Motor neuron (in vitro differentiated cells): Measurements from ENCODE around the gene CFAP54. TPM values are rescaled to one million over a fixed set of nuclear protein-coding genes. Genes with fewer than 3 reads are reported as not detected.

ENCODE experiments used
- ATAC-seq, 8 experiments: fragments of 200-7000 bp; cut with Tn5 transposase; replicated peaks in 6 of 8; 2 replicates each; pipeline ENCODE4 v1.8.0; 2021; ENCODE audit warnings: mild to moderate bottlenecking in 8 of 8, moderate library complexity in 8 of 8
- H3K27ac ChIP-seq, 2 donors: fragments of 250-450 bp; sonication (Bioruptor Pico); 2 replicates each; pipeline ENCODE4 v1.9.0; 2021; ENCODE audit warnings: antibody characterized with exemption in 2 of 2, mild to moderate bottlenecking in 2 of 2, moderate library complexity in 1 of 2
- H3K4me1 ChIP-seq, 2 donors: fragments of 250-450 bp; sonication (Bioruptor Pico); replicated peaks in 1 of 2; 2 replicates each; pipeline ENCODE4 v1.6.1; 2021; ENCODE audit warnings: antibody characterized with exemption in 2 of 2, mild to moderate bottlenecking in 2 of 2, moderate library complexity in 1 of 2
- H3K4me3 ChIP-seq, 5 donors: fragments of 250-450 bp; sonication (Bioruptor Pico); 2 replicates each; pipeline ENCODE4 v1.9.0; 2021; ENCODE audit warnings: antibody characterized with exemption in 5 of 5, mild to moderate bottlenecking in 5 of 5, moderate library complexity in 4 of 5
- WGBS, 10 experiments: fragments of 450-650 bp; shearing (Covaris generic); methylation state at CpG; one replicate each; pipeline ENCODE4 v1.0.0; 2022; 5-methylcytosine and 5-hydroxymethylcytosine counted together
- in situ Hi-C, 9 experiments: fragments of 400-800 bp; cut with MboI; loops; one replicate each; pipeline ENCODE4 v1.15.0; 2021; ENCODE audit warnings: low sequenced_read_pairs in 9 of 9, low pct_unique_long_range_greater_than_20kb in 2 of 9; ENCODE audit not compliant: unreplicated experiment in 9 of 9
- total RNA-seq, 8 experiments: library from RNA; unstranded; fragments of 300-600 nt; gene quantifications; 2 replicates each; pipeline versions ENCODE4 v1.2.3 to v1.2.4, GENCODE V29; 2022

The CFAP54 gene
- total RNA-seq, 8 experiments from 2014 or later = 0.46 to 23.9 (median 1.5) TPM

DNA sequence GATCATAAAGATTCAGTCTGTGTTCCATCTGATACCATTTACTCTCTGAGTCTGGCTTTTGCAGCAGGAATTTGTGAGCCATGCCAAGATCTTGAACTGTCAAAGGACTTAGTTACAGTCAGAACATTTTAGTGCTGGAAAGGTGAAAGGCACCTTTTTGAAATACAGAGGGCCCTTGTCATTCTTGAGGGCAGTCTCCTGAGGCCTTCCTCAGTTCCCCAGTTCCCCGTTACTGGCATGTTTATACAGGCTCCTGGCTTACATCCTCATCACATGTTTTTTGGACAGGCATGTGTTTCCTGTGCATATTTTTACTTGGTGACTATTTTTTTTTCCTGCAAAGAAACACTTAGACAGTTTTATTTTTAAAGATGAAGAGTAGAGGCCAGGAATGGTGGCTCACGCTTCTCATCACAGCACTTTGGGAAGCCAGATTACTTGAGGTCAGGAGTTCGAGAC is 21.0 kb downstream of the CFAP54 start:
- no peak overlapping the region for H3K27ac ChIP-seq
- H3K4me1 ChIP-seq = no peaks in the 10 kb centered on the region
- ATAC-seq = no peak
- in situ Hi-C loops = loop anchor here (10.0 to 25.0 kb wide), 4 partner anchors 248 to 448 kb away; no protein-coding TSS in a partner anchor
- no peak overlapping the region for H3K4me3 ChIP-seq
- WGBS, 10 experiments = 59 to 100% (median 94%) methylated on average over 1 to 3 of the region's 3 CpGs; no CpG with 5 or more reads in 2 of the 10 experiments

DNA sequence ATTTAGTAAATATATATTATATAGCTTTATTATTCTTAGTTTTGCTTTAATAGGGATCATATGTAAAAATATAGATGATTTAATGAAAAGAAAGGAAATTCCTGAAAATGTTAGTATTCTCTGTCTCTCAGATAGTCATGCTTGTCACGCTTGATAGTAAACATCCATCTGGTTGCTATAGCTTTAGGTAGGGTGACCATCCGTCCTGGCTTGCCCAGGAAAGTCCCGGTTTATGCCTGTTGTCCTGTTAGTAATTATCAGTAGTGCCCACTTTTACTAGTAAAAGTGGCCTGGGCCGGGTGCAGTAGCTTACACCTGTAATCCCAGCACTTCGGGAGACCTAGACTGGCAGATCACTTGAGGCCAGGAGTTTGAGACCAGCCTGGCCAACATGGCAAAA is 23.8 kb downstream of the CFAP54 start:
- ATAC-seq = no peak
- H3K27ac ChIP-seq = no peak overlapping the region
- 86 to 100% (median 100%) methylated on average over 1 to 4 of the region's 5 CpGs; no CpG with 5 or more reads in 3 of the 10 experiments for WGBS, 10 experiments
- no peak overlapping the region for H3K4me3 ChIP-seq
- in situ Hi-C loops = loop anchor here (10.0 to 25.0 kb wide), 4 partner anchors 251 to 451 kb away; no protein-coding TSS in a partner anchor
- H3K4me1 ChIP-seq = no peaks in the 10 kb centered on the region

DNA sequence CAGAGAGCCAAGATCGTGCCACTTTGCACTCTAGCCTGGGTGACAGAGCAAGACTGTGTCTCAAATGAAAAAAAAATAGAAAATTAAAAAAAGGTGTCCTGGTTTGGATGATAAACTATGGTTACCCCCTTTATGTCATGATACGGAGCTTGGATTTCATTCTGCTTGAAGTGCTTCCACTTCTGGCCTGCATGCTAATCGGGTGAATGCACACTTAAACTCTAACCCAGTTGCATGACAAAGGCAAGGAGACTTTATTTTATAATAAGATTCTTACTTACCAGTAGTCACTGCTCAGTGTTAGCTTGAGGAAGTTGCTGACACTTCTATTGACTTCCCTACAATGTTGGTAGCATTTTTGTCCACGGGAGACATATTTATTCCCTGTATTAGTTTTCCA is 24.3 kb downstream of the CFAP54 start:
- ATAC-seq = no peak
- Histone ChIP-seq H3K27ac (no peak overlapping the region), H3K4me3 (no peak overlapping the region), H3K4me1 (no peaks in the 10 kb centered on the region)
- in situ Hi-C loops = loop anchor here (10.0 to 25.0 kb wide), 4 partner anchors 251 to 451 kb away; no protein-coding TSS in a partner anchor
- WGBS, 10 experiments = 49 to 87% (median 58%) methylated on average over 1 to 4 of the region's 4 CpGs; no CpG with 5 or more reads in 1 of the 10 experiments

DNA sequence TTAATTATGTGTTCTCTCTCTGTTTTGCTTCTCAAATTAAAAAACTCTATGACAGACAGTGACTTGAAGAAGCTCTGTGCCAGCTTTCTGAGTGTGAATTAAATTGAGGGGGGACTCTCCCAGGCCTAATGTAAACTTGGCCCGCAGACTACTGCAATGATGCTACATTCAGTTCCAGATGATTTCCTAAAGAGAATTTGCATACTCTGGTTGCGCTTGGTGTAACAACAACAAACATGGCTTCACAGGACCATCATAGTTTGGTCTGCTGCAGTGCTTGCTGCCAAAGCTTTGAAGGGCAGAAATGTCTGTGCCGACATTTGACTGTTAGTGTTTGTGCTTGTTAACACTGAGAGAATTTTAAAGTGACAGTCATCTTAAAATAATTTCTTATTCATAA is 25.0 kb downstream of the CFAP54 start:
- Histone ChIP-seq H3K4me1 (no peaks in the 10 kb centered on the region), H3K27ac (no peak overlapping the region), H3K4me3 (no peak overlapping the region)
- 17 to 96% (median 62%) methylated on average over 1 to 3 of the region's 3 CpGs for WGBS, 10 experiments
- in situ Hi-C loops = loop anchor here (10.0 to 25.0 kb wide), 4 partner anchors 252 to 452 kb away; no protein-coding TSS in a partner anchor
- peak in 2 of 8 experiments; percentile 11 to 57 for ATAC-seq

DNA sequence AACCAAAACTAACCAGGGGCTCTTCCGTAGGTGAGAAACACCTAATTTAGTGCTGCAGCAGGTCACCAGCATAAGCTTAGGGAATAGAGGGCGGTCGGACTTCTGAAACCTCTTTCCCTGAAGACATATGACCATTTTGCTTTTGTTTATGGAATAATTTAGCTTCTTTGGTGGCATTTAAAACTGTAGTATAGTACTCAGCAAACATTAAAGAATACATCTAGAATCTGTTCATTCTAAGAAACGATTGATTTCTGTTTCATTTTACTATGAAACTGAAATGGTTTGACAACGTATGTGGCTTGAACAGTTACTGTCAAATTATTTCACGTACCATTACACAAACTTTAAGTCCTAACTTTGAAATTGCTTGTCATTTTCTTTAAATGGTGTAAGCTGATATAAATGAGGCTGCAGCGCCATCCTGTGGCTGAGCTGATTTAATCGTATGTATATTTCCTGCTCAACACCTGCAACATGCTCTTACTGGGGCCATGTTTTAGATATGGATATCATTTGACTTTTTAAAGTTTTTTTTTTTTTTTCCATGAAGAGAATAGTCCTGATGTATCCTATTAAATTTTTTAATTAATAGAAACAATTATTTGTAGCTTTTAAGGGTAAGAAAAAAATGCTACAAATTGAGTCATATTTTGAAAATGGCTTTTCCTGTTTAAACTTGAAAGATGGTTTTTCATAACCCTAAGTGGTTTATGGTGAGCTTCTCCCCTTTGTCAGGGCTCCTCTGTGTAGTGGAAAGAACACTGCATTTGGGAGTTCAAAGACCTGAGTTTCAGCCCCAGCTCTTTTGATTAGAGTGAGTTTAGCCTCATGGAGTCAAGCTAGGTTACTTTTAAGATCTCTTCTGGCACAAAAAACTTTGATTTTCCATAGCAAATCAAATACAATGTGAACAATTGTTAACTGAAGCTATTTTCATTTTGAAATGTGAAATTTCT is 27.4 kb downstream of the CFAP54 start:
- in situ Hi-C loops = loop anchor here (10.0 to 25.0 kb wide), 4 partner anchors 254 to 454 kb away; no protein-coding TSS in a partner anchor
- Histone ChIP-seq H3K27ac (no peak overlapping the region), H3K4me3 (no peak overlapping the region), H3K4me1 (peaks cover under 1 to 6% of the 10 kb centered on the region in 2 donors)
- WGBS, 10 experiments = 0 to 50% (median 18%) methylated on average over 2 to 8 of the region's 8 CpGs
- ATAC-seq = peak in 5 of 8 experiments; percentile 32 to 78 (median 71)

DNA sequence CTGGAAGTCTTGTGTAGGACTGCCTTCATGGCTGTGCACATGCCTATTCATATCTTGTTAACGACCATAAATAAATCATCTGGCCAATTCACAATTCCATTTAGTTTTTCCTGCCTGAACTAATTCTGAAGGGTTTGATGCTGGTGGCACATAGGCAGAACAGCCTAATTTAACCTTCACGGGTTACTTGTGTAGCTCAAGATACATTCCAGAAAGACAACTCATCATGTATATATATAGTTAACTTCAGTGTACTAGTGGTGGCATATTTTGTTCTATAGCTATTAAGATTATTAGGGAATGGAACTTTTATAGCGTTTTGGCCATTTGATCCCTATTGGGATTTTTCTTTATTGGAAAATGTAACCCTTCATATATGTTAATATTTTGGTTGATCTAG is 31.4 kb downstream of the CFAP54 start:
- Histone ChIP-seq H3K4me3 (no peak overlapping the region), H3K4me1 (peaks cover 8 to 11% of the 10 kb centered on the region in 2 donors), H3K27ac (no peak overlapping the region)
- WGBS, 10 experiments = 32 to 100% (median 93%) methylated on average over 1 to 3 of the region's 3 CpGs
- ATAC-seq = no peak
- in situ Hi-C loops = loop anchor here (25.0 kb wide), 3 partner anchors 258 to 458 kb away; no protein-coding TSS in a partner anchor

DNA sequence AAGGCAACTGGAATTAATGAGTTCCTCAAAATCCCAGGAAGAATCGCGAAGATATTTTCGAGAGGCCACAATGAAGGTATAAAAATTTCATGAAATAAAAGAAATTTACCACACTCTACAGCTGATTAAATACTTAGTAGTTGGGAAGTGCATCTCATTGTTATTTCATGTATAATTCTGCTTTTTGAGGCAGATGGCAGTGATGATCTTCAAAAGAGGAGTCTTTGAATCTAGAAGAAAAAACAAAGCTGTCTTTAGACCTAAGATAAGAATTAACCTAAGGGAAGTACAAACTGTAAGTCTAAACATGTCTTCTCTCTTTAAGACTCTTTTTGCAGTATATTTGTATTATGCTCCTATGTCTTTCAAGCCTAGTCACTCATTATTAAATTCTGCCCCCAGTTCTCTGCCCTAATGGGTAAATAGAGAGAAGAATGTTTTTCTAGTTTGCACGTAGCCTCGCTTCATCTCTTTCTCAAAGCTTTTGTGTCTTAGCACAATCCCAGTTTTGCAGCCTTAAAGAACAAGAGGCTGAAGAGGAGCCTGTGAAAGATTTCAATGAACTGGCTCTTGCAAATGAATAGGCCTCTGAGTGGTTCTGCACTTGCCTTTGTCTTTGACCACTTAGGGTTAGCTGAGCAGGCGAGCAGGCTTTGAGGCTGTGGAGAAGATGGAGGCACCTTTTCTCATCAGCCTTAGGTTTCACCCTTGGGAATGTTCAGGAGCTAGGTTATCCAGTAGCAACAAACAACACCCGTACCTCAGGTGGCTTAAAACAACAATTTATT is 32.7 kb downstream of the CFAP54 start:
- ATAC-seq = peak in 5 of 8 experiments; percentile 71 to 74 (median 73)
- Histone ChIP-seq H3K4me3 (no peak overlapping the region), H3K4me1 (peaks cover 8 to 11% of the 10 kb centered on the region in 2 donors), H3K27ac (no peak overlapping the region)
- WGBS, 10 experiments = 54 to 97% (median 69%) methylated on average over 4 to 7 of the region's 7 CpGs
- in situ Hi-C loops = loop anchor here (25.0 kb wide), 3 partner anchors 260 to 460 kb away; no protein-coding TSS in a partner anchor

DNA sequence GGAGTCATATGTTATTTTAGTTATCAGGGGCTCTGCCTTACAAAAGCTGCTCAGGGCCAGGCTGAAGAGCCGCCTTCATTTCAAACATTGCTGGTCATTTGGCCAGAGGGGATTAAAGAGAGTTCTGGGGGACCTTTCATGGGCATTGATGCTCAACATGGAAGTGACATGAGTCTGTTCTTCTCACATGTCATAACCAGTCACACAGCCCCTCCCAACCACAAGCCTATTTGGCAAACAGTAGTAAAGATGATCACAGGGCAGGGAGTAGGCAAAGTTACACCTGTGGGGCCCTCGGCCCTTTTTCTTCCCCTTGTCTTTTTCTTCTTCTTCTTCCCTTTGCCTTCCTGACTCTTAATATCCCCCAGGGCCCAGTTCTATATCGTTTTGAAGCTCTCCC is 33.3 kb downstream of the CFAP54 start:
- H3K27ac ChIP-seq = no peak overlapping the region
- peaks cover 8 to 11% of the 10 kb centered on the region in 2 donors for H3K4me1 ChIP-seq
- WGBS, 10 experiments = 39 to 100% (median 63%) methylated on average over 1 to 3 of the region's 3 CpGs; no CpG with 5 or more reads in 2 of the 10 experiments
- ATAC-seq = peak in 1 of 8 experiments; percentile 4
- in situ Hi-C loops = loop anchor here (25.0 kb wide), 3 partner anchors 260 to 460 kb away; no protein-coding TSS in a partner anchor
- no peak overlapping the region for H3K4me3 ChIP-seq

DNA sequence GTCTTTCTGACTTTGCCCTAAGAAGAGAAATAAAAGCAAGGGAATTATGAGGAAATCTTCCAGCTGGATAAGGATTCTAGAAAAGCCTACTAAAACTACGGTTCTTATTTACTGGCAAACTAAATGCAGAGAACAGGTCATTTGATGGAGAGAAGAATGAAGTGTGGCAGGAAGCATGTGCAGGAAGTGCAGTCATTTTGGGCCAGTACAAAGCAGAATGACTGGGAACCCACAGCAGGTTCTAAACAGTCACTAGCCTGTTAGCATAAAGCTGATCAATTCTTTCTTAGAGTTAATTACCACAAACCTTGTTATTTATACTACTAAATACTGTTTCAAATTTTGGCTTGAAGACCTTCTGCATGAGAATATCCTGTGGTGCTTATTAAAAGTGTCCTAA is 36.7 kb downstream of the CFAP54 start:
- in situ Hi-C loops = no loop called here
- no peak overlapping the region for H3K4me3 ChIP-seq
- no peak overlapping the region for H3K27ac ChIP-seq
- WGBS, 10 experiments = 50 to 100% (median 82%) methylated on average over 1 of the region's 1 CpG; no CpG with 5 or more reads in 2 of the 10 experiments
- H3K4me1 ChIP-seq = peaks cover 8 to 11% of the 10 kb centered on the region in 2 donors
- ATAC-seq = no peak

DNA sequence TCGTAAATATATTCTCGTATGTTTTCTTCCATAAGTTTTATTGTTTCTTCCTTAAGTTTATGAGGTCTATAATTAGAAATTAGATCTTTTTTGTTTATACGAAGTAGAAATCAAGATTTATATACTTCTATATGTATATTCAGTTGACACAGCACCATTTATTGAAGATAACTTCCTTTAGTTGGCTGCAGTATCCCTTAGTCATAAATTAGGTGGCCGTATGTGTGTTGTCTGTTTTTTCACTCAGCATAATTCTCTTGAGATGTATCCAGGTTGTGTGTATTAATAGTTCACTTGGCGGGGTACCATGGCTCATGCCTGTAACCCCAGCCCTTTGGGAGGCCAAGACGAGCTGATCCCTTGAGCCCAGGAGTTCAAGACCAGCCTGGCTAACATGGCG is 40.5 kb downstream of the CFAP54 start:
- no peak for ATAC-seq
- WGBS, 10 experiments = 55 to 95% (median 84%) methylated on average over 3 to 7 of the region's 7 CpGs; no CpG with 5 or more reads in 1 of the 10 experiments
- in situ Hi-C loops = no loop called here

DNA sequence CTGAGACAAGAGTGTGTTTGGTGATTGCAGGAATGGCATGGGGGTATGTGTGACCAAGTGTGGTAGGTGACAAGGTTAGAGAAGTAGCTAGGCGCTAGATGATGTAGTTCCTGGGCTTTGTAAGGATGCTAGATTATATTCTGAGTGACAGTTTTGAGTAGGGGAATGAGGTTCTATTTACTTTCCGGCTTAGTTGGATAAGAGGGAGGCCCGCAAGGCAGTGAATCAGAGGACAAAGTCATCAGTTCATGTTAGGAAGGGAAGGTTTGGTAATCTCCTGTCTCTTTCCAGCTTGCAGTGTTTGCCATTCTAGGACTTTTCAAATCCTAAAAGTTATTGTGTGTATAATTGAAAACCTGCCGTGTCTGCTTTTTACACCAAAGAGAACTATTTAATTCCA is 45.0 kb downstream of the CFAP54 start:
- no peak for ATAC-seq
- 50 to 95% (median 93%) methylated on average over 1 to 4 of the region's 4 CpGs; no CpG with 5 or more reads in 1 of the 10 experiments for WGBS, 10 experiments
- Histone ChIP-seq H3K27ac (no peak overlapping the region), H3K4me1 (no peaks in the 10 kb centered on the region), H3K4me3 (no peak overlapping the region)
- in situ Hi-C loops = no loop called here

More for the DNA sequence above, 40.5 kb downstream of the CFAP54 start:
- H3K4me1 ChIP-seq = no peaks in the 10 kb centered on the region
- no peak overlapping the region for H3K27ac ChIP-seq
- no peak overlapping the region for H3K4me3 ChIP-seq

DNA sequence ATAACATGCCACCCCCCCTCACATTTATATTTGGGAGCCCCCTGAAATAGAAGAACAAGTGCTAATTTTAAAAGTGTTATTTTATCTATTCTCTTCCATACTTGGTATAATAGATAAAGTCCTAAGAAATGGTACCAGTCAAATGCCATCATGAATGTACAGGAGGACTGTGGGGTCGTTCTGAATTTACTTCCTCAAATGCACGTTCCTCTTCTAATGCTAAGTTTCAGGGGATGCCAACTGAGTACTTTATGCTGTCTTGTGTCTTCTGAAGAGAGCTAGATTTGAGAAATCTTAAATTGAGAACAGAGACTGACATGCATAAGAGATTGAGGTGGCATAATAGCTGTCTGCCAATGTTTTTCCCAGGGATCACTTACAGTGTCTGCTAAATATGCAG is 59.0 kb downstream of the CFAP54 start:
- Histone ChIP-seq H3K4me1 (no peaks in the 10 kb centered on the region), H3K4me3 (no peak overlapping the region), H3K27ac (no peak overlapping the region)
- in situ Hi-C loops = no loop called here
- ATAC-seq = no peak
- 0 to 100% (median 77%) methylated on average over 1 to 2 of the region's 2 CpGs; no CpG with 5 or more reads in 1 of the 10 experiments for whole genome bisulfite sequencing, 10 experiments
